DOHH2 (cell line): ENCODE data around the gene LRRC71.

Experiments used
- H3F3A ChIP-seq: fragments of 200-600 bp; sonication (generic), shearing (Covaris generic); 2 replicates; pipeline ENCODE4 v1.6.0; 2016; ENCODE audit warnings: antibody characterized with exemption, mild to moderate bottlenecking; ENCODE audit not compliant: control insufficient read depth, insufficient read depth
- H3K27ac ChIP-seq: fragments of 200-600 bp; sonication (generic); 2 replicates; pipeline ENCODE4 v1.5.1; 2014; ENCODE audit warnings: low read depth, mild to moderate bottlenecking, low read length, moderate library complexity
- H3K27me3 ChIP-seq: fragments of 200-600 bp; sonication (generic); 2 replicates; pipeline ENCODE4 v1.6.1; 2014; ENCODE audit warnings: mild to moderate bottlenecking, low read length, mixed read lengths; ENCODE audit not compliant: control insufficient read depth
- H3K36me3 ChIP-seq: fragments of 200-600 bp; sonication (generic); 2 replicates; pipeline ENCODE4 v1.6.1; 2014; ENCODE audit warnings: mild to moderate bottlenecking, low read length, moderate library complexity, mixed read lengths; ENCODE audit not compliant: control insufficient read depth
- H3K4me1 ChIP-seq: fragments of 200-600 bp; sonication (generic); 2 replicates; pipeline ENCODE4 v1.6.1; 2014; ENCODE audit warnings: mild to moderate bottlenecking, low read length, mixed read lengths; ENCODE audit not compliant: control insufficient read depth
- H3K4me2 ChIP-seq: fragments of 200-600 bp; sonication (generic); 2 replicates; pipeline ENCODE4 v1.6.0; 2014; ENCODE audit warnings: mild to moderate bottlenecking, low read length, moderate library complexity
- H3K4me3 ChIP-seq: fragments of 200-600 bp; sonication (generic); 2 replicates; pipeline ENCODE4 v1.5.1; 2014; ENCODE audit warnings: mild to moderate bottlenecking, low read length, mixed read lengths
- H3K79me2 ChIP-seq: fragments of 200-600 bp; sonication (generic); 2 replicates; pipeline ENCODE4 v1.6.1; 2014; ENCODE audit warnings: mild to moderate bottlenecking, low read length, mixed read lengths; ENCODE audit not compliant: control insufficient read depth
- H3K9me2 ChIP-seq: fragments of 200-600 bp; sonication (generic); replicated peaks from 2 replicates; pipeline ENCODE4 v1.6.1; 2014; ENCODE audit warnings: mild to moderate bottlenecking, low read length, mixed read lengths; ENCODE audit not compliant: control insufficient read depth
- H3K9me3 ChIP-seq: fragments of 200-600 bp; sonication (generic); 2 replicates; pipeline ENCODE4 v1.6.1; 2014; ENCODE audit warnings: antibody characterized with exemption, low read length, mixed read lengths; ENCODE audit not compliant: control insufficient read depth, insufficient read depth
- H4K20me1 ChIP-seq: fragments of 200-600 bp; sonication (generic); 2 replicates; pipeline ENCODE4 v1.6.0; 2014; ENCODE audit warnings: low read depth, mild to moderate bottlenecking, antibody characterized with exemption, low read length, moderate library complexity; ENCODE audit not compliant: control insufficient read depth, insufficient read depth
- CTCF ChIP-seq: fragments of 200-600 bp; sonication (generic); IDR thresholded peaks from one replicate; pipeline ENCODE4 v1.5.1; 2014; ENCODE audit warnings: antibody characterized with exemption, mild to moderate bottlenecking, low read depth, low read length; ENCODE audit not compliant: poor library complexity, severe bottlenecking
- EZH2phosphoT487 ChIP-seq: fragments of 200-600 bp; sonication (generic); IDR thresholded peaks from 2 replicates; pipeline ENCODE4 v1.6.1; 2017; ENCODE audit warnings: borderline replicate concordance, mild to moderate bottlenecking, antibody characterized with exemption, low read length, moderate library complexity, mixed read lengths

The LRRC71 gene

GRCh38 chr1:156884560-156885184 is 35.8 kb upstream of the LRRC71 start:
- no peaks in the 10 kb centered on the region for H3K36me3 ChIP-seq
- H3F3A ChIP-seq: no peaks in the 10 kb centered on the region
- H3K27me3 ChIP-seq: peaks cover 25% of the 10 kb centered on the region
- no peak overlapping the region for H3K27ac ChIP-seq
- no peaks in the 10 kb centered on the region for H3K79me2 ChIP-seq
- H3K4me2 ChIP-seq: no peak overlapping the region
- no peak for TF ChIP-seq EZH2phosphoT487
- no peak for TF ChIP-seq CTCF
- no peaks in the 10 kb centered on the region for H3K9me2 ChIP-seq
- H3K9me3 ChIP-seq: no peaks in the 10 kb centered on the region
- no peaks in the 10 kb centered on the region for H4K20me1 ChIP-seq
- no peak overlapping the region for H3K4me3 ChIP-seq
- H3K4me1 ChIP-seq: no peaks in the 10 kb centered on the region

GRCh38 chr1:156885314-156885713 is 35.1 kb upstream of the LRRC71 start:
- no peaks in the 10 kb centered on the region for H3K79me2 ChIP-seq
- H3K4me2 ChIP-seq: no peak overlapping the region
- H3K4me1 ChIP-seq: no peaks in the 10 kb centered on the region
- peaks cover 29% of the 10 kb centered on the region for H3K27me3 ChIP-seq
- no peaks in the 10 kb centered on the region for H3K36me3 ChIP-seq
- H3F3A ChIP-seq: no peaks in the 10 kb centered on the region
- H3K27ac ChIP-seq: no peak overlapping the region
- H3K9me2 ChIP-seq: no peaks in the 10 kb centered on the region
- no peaks in the 10 kb centered on the region for H3K9me3 ChIP-seq
- H4K20me1 ChIP-seq: no peaks in the 10 kb centered on the region
- H3K4me3 ChIP-seq: no peak overlapping the region
- TF ChIP-seq CTCF: no peak

GRCh38 chr1:156885880-156886355 is 34.5 kb upstream of the LRRC71 start:
- peaks cover 32% of the 10 kb centered on the region for H3K27me3 ChIP-seq
- no peaks in the 10 kb centered on the region for H3F3A ChIP-seq
- TF ChIP-seq EZH2phosphoT487 (no peak), CTCF (no peak)
- H3K4me2 ChIP-seq: no peak overlapping the region
- no peaks in the 10 kb centered on the region for H3K9me2 ChIP-seq
- H3K79me2 ChIP-seq: no peaks in the 10 kb centered on the region
- no peak overlapping the region for H3K27ac ChIP-seq
- H3K4me3 ChIP-seq: no peak overlapping the region
- no peaks in the 10 kb centered on the region for H3K9me3 ChIP-seq
- no peaks in the 10 kb centered on the region for H3K36me3 ChIP-seq
- no peaks in the 10 kb centered on the region for H4K20me1 ChIP-seq
- no peaks in the 10 kb centered on the region for H3K4me1 ChIP-seq
